HG03442 (cell line): ENCODE results near the gene ATP6V1G1.
A peak's percentile ranks its signal among the peaks of the same experiment; 100 is the strongest.

Experiments used
- ATAC-seq: cut with Tn5 transposase; IDR thresholded peaks from one replicate; pipeline ENCODE4 v1.9.1; 2021; ENCODE audit warnings: mild to moderate bottlenecking, moderate library complexity; ENCODE audit not compliant: unreplicated experiment

Gene ATP6V1G1

GRCh38 chr9:114611516-114612271, 24.1 kb downstream of the ATP6V1G1 start:
- ATAC-seq, result peak; percentile 36

- no peak for ATAC-seq
These were observed 24.8 kb downstream of the ATP6V1G1 start for GRCh38 chr9:114612272-114612923.

GRCh38 chr9:114613087-114613486, 25.5 kb downstream of the ATP6V1G1 start:
- no peak for ATAC-seq

GRCh38 chr9:114613919-114614318, 26.4 kb downstream of the ATP6V1G1 start:
- ATAC-seq, result no peak

- no peak for ATAC-seq
These were observed 26.8 kb downstream of the ATP6V1G1 start for GRCh38 chr9:114614373-114614772.

GRCh38 chr9:114616684-114617520, 29.3 kb downstream of the ATP6V1G1 start:
- ATAC-seq, result peak; percentile 76

- peak; percentile 48 for ATAC-seq
These were observed 31.7 kb downstream of the ATP6V1G1 start for GRCh38 chr9:114619191-114619761.

GRCh38 chr9:114621561-114621960, 34.0 kb downstream of the ATP6V1G1 start:
- no peak for ATAC-seq

- no peak for ATAC-seq
These were observed 34.5 kb downstream of the ATP6V1G1 start for GRCh38 chr9:114621975-114622609.

- no peak for ATAC-seq
These were observed 37.1 kb downstream of the ATP6V1G1 start for GRCh38 chr9:114624677-114625076.

GRCh38 chr9:114626415-114627020, 38.9 kb downstream of the ATP6V1G1 start:
- no peak for ATAC-seq

GRCh38 chr9:114627553-114627952, 40.0 kb downstream of the ATP6V1G1 start:
- ATAC-seq, result no peak

GRCh38 chr9:114629563-114630090, 42.1 kb downstream of the ATP6V1G1 start:
- no peak for ATAC-seq

- ATAC-seq, result no peak
These were observed 43.6 kb downstream of the ATP6V1G1 start for GRCh38 chr9:114631166-114631565.

GRCh38 chr9:114633438-114634089, 46.0 kb downstream of the ATP6V1G1 start:
- no peak for ATAC-seq

- no peak for ATAC-seq
These were observed 46.8 kb downstream of the ATP6V1G1 start for GRCh38 chr9:114634387-114634786.

- no peak for ATAC-seq
These were observed 50.8 kb downstream of the ATP6V1G1 start for GRCh38 chr9:114638404-114638803.

GRCh38 chr9:114641967-114642366, 54.4 kb downstream of the ATP6V1G1 start:
- ATAC-seq, result no peak

GRCh38 chr9:114643001-114643400, 55.4 kb downstream of the ATP6V1G1 start:
- ATAC-seq, result no peak

- ATAC-seq, result no peak
These were observed 56.3 kb downstream of the ATP6V1G1 start for GRCh38 chr9:114643896-114644295.
